Fibroblast of mammary gland (primary cell): Measurements from ENCODE around the gene DNAH11.
"Not testable (repeated sequence)": the region's sequence is repeated elsewhere in the genome, so short reads cannot be mapped to it uniquely, and the experiment has no call there.

ENCODE experiments used
- DNase-seq: peaks from one replicate; pipeline ENCODE4 v3.0.0-alpha.2; 2010; ENCODE audit warnings: low read depth
- H3K4me3 ChIP-seq: 2 replicates; pipeline ENCODE4 v1.5.1; 2011; ENCODE audit warnings: low read depth, mild to moderate bottlenecking, low read length, moderate library complexity; ENCODE audit not compliant: control insufficient read depth
- CTCF ChIP-seq: conservative IDR thresholded peaks from 2 replicates; pipeline ENCODE4 v1.5.1; 2011; ENCODE audit warnings: low read depth, low read length, inconsistent platforms; ENCODE audit not compliant: control insufficient read depth, insufficient read depth

DNAH11 gene

GRCh38 chr7:21656796-21657195 lies 114.0 kb downstream of the DNAH11 start:
- TF ChIP-seq CTCF: no peak
- H3K4me3 ChIP-seq: no peak overlapping the region
- DNase-seq: no peak

- no peak for TF ChIP-seq CTCF
- no peak overlapping the region for H3K4me3 ChIP-seq
- no peak for DNase-seq
These were observed 127.7 kb downstream of the DNAH11 start for GRCh38 chr7:21670496-21670895.

- no peak for TF ChIP-seq CTCF
- no peak overlapping the region for H3K4me3 ChIP-seq
- DNase-seq: no peak
These were observed 129.0 kb downstream of the DNAH11 start for GRCh38 chr7:21671859-21672258.

GRCh38 chr7:21675255-21675654 lies 132.4 kb downstream of the DNAH11 start:
- no peak for TF ChIP-seq CTCF
- no peak for DNase-seq
- H3K4me3 ChIP-seq: no peak overlapping the region

- H3K4me3 ChIP-seq: no peak overlapping the region
- DNase-seq: no peak
- TF ChIP-seq CTCF: no peak
These were observed 147.9 kb downstream of the DNAH11 start for GRCh38 chr7:21690705-21691104.

GRCh38 chr7:21691146-21691545 lies 148.3 kb downstream of the DNAH11 start:
- not testable (repeated sequence) for DNase-seq, H3K4me3 ChIP-seq

- not testable (repeated sequence) for H3K4me3 ChIP-seq, DNase-seq
These were observed 157.7 kb downstream of the DNAH11 start for GRCh38 chr7:21700587-21700986.

- no peak for TF ChIP-seq CTCF
- no peak overlapping the region for H3K4me3 ChIP-seq
- no peak for DNase-seq
These were observed 159.5 kb downstream of the DNAH11 start for GRCh38 chr7:21702303-21702702.
